GM18505 (cell line): Measurements from ENCODE around the gene GPR3.

Source experiments
- ATAC-seq: cut with Tn5 transposase; IDR thresholded peaks from one replicate; pipeline ENCODE4 v1.9.1; 2021; ENCODE audit not compliant: unreplicated experiment
- POLR2A ChIP-seq: IDR thresholded peaks from 4 replicates; pipeline ENCODE4 v1.6.1; 2011; ENCODE audit warnings: borderline replicate concordance; ENCODE audit not compliant: insufficient read depth, insufficient read length; ENCODE audit errors: extremely low read depth

Gene GPR3

DNA sequence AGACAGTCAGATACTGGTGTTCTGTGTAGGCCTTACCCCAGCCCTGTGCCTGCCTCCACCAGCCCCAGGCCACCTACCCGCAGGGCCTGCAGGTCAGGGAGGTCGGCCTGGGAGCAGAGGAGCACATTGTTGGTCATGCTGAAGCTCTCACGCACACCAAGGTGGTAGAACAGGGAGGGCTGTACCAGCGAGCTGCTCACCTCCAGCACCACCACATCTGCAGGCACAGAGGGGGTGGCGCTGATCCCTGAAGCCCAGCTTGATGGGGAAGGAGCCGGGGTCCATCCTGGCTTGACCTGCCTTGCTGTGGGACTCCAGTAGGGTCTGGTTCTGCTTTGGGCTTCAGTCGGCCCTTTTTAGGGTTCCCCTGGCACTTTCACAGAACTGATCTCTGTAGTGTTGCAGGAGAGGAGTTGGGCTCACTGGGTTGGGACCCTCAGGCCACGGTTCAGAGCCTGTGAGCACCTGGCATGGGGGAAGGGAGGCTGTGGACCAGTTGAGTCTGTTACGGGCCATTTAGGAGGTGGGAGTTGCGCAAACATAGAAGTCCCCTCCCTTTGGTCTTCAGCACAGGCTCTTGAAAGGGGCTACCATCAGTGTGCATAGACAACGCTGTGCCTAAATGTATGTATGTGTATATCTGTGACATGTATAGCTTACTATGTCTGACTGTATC, 27.6 kb upstream of the GPR3 start:
- no peak for TF ChIP-seq POLR2A
- no peak for ATAC-seq

DNA sequence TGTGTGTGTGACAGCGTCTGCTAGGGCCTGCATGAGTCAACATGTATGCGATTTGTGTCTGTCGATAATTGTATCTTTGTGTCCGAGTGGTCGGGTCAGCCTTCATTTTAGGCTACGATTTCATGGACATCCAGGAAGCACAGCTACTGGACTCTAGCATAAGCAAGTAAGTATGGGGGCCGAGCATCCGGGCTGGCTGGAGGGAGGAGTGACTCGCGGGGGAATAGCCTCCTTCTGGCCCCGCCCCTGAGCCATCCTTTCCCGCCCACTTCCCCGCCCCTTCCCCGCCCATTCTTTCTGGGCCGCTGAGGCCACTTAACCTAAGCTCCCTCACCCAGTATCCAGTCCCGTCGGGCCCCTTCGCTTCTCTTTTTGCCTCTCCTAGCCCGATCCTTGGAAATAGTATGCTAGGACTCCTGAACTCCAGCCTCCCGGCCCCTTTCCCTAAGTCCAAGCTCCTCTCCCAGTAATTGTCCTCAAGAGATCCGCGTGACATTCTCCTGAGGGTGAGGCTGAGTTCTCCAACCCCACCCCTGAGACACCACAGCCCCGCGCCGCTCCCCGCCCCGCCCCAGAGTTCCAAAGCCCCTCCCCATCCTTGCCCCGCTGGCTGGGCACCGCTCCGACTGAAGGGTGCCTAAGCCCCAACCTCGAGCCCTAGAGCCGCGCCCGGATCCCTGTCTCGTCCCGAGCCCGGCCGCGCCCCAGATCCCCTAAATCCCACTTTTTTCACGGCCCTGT, 26.9 kb upstream of the GPR3 start:
- peak; percentile 26 for TF ChIP-seq POLR2A
- no peak for ATAC-seq

DNA sequence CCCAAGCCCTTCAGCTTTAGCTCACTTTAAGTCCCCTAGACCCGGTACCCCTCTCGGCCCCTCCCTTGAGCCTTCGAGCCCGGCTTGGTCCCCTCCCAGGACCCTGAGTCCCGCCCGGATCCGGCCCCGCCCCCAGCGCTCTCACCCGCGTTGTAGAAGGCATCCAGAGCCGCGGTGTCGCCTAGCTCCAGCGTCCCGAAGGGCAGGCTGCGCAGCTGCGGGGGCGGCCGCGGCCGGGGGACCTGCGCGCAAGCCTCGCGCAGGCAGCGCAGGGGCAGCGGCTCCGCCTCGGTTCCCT, 26.4 kb upstream of the GPR3 start:
- no peak for ATAC-seq
- no peak for TF ChIP-seq POLR2A

- TF ChIP-seq POLR2A = no peak
- no peak for ATAC-seq
These were observed 25.8 kb upstream of the GPR3 start, which contains the start of gene MAP3K6 for GRCh38 chr1:27366411-27367159. Gene MAP3K6 (minus strand): TSS chr1:27366961. CDS start chr1:27366597, 364 bp downstream.

DNA sequence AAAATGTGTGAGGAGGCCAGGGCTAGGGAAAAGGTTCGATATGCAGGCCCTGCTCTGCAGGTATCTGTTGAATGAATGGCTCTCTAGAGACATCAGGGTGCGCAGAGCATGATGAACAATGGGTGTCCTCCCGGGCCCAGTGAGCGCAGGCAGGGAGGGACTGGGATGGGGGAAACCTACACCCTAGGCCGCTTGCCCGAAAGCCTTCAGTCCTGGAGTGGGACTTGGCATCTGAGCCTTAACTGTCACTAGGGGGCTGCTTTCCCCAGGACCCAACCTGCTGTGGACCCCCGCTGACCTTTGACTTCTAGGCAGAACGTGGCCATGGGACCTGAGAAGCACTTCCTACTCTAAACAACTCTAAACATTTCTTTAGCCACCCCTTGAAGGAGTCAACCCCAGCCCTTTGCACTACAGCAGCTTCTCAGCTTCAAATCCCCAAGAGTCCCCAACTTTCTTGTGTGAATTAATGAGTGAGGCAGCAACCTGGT, 25.2 kb upstream of the GPR3 start:
- ATAC-seq = no peak
- TF ChIP-seq POLR2A = no peak

DNA sequence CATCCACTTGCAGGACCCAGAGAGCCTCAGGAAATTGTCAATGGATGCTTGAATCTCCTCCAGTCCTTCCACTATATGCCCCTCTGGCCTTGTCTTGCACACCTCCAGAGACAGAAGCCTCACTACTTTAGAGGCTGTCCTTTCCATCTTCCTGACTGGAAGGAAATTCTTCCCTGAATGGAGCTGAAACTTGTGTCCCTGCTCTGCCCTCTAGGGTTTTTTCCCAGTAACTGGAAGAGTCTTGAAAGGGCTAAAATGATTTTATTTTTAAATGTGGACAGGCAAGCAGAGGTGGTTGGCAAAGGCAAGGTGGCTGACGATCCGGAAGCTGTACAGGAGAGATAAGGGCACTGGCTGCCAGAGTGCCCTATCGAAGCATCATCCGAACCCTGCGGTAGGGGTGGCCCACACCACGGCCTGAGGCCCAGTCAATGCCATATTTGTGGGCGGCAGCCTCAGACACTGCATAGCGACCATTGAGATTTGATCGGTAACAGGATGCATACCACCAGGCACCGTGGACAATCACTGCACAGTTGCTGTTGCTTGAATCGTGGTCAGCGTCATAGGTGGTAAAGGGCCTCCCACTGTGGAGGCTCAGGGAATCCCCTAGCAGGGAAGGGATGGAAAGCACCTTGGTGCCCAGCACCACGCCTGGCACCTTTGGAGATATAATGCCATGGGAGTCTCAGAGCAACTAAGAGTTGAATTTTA, 23.4 kb upstream of the GPR3 start:
- ATAC-seq = no peak
- no peak for TF ChIP-seq POLR2A

GRCh38 chr1:27372022-27372807, 20.2 kb upstream of the GPR3 start:
- no peak for TF ChIP-seq POLR2A
- ATAC-seq = no peak

DNA sequence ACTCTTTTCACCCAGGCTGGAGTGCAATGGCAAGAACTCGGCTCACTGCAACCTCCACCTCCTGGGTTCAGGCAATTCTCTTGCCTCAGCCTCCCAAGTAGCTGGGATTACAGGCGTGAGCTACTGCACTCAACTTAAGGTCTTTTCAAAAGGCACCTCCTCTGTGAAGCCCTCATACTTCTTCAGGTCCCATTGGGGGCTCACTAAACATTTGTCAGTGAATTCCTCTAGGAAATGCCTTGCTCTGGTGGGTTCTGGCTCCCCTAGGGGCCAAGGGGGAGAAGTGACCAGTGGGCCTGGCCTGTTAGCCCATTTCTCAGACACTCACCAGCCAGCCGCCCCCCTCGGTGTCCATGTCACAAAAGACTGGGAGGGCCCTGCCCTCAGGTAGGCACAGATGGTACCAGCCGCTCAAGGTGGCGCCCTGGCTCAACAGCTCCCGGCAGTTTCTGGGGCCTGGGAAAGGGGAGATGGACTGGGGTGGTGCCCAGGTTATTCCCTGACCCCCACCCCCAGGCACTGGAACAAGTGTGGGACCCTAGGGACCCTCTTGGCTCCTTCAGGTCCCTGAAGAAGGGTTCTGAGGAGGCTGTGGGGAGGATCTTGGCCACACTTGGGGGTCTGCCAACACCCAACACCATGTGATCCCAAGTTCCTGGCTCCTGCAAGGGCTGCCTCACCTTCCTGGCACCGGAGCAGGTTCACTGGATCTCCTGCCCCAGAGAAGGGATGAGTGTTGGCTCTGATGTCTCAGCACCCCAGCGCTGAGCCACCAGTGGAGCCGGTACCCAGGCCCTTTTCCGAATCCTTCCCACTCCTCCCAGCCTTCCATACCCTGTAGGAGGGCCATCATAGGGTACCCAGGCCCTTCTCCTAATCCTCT, 19.4 kb upstream of the GPR3 start:
- no peak for TF ChIP-seq POLR2A
- no peak for ATAC-seq

- no peak for TF ChIP-seq POLR2A
- ATAC-seq = no peak
These were observed 17.9 kb upstream of the GPR3 start, which contains the start of gene FCN3 for GRCh38 chr1:27374362-27375086. Gene FCN3 (minus strand): TSS chr1:27374824. CDS start chr1:27374818, 6 bp downstream.

GRCh38 chr1:27377760-27378495, 14.5 kb upstream of the GPR3 start:
- TF ChIP-seq POLR2A = no peak
- no peak for ATAC-seq
